LNCaP clone FGC (cell line): ENCODE measurements around the gene LARP1.
"Not testable (repeated sequence)": the region's sequence is repeated elsewhere in the genome, so short reads cannot be mapped to it uniquely, and the experiment has no call there.

Source experiments
- DNase-seq: peaks from one replicate; pipeline ENCODE4 v3.0.0-alpha.2; 2011; ENCODE audit warnings: low read depth
- H3K4me3 ChIP-seq: 2 replicates; pipeline ENCODE4 v1.5.1; 2011; ENCODE audit warnings: mild to moderate bottlenecking, low read depth, low read length, control low read depth
- TF ChIP-seq, protein P1 (sequence below): IDR thresholded peaks from 2 replicates; pipeline ENCODE4 v1.5.1; 2012; ENCODE audit warnings: mild to moderate bottlenecking; ENCODE audit not compliant: control insufficient read depth, insufficient read depth; ENCODE audit errors: extremely low read depth

LARP1 gene

DNA sequence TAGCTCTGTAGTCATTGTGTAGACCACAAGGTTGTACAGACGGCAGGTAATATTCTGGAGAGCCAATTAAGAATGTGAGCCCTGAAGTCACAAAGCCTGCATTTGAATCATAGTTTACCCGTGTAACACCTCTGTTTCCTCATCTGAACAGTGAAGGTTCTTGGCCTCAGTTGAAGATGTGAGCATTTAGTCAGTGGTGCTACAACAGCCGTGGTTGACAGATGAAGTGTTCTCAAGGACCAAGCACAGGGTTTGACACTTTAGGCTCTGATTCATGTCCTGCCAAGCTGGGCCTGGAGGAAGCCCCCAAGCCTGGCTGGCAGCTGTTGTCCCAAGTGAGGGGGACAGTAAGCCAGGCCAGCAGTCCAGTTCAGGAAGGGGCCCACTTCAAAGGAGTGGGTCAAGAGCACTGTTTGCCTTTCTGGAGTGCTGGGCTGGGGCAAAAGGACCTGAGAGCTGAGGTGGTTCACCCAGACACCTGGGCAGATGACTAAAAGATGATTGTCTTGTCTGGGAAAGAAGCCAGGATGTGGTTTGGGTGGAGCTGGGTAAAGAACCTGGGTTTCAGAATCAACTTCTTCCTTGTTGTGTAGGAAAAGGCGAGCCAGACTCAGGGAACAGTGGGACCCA is 74.5 kb downstream of the LARP1 start:
- H3K4me3 ChIP-seq: no peak overlapping the region
- TF ChIP-seq, protein P1, sequence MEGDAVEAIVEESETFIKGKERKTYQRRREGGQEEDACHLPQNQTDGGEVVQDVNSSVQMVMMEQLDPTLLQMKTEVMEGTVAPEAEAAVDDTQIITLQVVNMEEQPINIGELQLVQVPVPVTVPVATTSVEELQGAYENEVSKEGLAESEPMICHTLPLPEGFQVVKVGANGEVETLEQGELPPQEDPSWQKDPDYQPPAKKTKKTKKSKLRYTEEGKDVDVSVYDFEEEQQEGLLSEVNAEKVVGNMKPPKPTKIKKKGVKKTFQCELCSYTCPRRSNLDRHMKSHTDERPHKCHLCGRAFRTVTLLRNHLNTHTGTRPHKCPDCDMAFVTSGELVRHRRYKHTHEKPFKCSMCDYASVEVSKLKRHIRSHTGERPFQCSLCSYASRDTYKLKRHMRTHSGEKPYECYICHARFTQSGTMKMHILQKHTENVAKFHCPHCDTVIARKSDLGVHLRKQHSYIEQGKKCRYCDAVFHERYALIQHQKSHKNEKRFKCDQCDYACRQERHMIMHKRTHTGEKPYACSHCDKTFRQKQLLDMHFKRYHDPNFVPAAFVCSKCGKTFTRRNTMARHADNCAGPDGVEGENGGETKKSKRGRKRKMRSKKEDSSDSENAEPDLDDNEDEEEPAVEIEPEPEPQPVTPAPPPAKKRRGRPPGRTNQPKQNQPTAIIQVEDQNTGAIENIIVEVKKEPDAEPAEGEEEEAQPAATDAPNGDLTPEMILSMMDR: no peak
- peak; percentile 52 for DNase-seq

DNA sequence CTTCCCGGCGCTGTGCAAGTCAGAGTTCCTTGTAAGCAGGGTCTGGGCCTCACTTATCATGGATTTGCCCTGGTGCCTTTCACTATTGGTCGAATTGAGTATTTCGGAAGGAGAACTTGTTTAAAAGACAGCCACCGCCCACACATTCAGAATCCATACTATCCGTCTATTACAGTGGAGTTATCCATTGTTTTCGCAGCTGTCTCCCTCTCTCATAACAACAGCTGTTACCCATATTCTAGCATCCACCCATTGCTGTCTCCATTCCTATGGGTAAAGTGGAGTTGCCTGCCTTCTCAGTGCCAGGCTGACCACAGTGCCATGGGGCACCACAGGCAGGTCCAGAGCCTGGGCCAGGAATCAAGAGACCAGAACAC is 75.0 kb downstream of the LARP1 start:
- H3K4me3 ChIP-seq: no peak overlapping the region
- TF ChIP-seq, protein P1: no peak
- no peak for DNase-seq

DNA sequence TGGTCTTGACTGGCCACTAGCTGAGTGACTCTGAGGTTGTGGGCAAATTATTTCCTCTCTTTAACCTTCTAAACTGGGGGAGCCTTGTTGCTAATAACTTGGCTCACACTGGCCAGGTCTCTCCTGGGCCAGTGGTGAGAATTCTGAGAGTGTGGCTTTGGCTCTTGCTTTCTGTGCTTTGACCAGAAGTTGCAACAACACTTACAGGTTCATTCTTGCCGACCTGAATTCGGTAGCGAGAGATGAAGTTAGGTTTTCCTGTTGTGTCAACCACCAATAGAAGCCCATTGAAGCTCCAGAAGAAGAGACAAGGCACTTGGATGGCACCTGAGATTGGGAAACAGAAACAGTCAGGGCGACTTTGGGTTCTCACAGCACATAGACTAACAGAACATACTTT is 75.4 kb downstream of the LARP1 start:
- TF ChIP-seq, protein P1: no peak
- DNase-seq: no peak
- H3K4me3 ChIP-seq: no peak overlapping the region

DNA sequence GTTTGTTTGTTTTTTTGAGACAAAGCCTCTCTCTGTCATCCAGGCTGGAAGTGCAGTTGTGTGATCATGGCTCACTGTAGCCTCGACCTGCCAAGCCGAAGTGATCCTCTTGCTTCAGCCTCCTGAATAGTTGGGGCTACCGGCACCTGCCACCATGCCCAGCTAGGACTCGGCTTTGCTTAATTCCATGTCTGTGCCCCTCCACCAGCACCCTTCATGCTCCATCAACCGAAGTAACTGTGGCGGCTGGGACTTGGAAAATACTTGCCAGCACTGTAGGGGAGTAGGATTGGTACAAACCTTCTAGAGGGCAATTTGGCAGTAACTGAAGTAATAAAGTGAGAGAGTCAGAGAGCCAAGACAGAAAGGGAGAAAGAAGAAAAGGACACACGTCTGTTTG is 76.3 kb downstream of the LARP1 start:
- DNase-seq: no peak
- H3K4me3 ChIP-seq: no peak overlapping the region
- TF ChIP-seq, protein P1: no peak

DNA sequence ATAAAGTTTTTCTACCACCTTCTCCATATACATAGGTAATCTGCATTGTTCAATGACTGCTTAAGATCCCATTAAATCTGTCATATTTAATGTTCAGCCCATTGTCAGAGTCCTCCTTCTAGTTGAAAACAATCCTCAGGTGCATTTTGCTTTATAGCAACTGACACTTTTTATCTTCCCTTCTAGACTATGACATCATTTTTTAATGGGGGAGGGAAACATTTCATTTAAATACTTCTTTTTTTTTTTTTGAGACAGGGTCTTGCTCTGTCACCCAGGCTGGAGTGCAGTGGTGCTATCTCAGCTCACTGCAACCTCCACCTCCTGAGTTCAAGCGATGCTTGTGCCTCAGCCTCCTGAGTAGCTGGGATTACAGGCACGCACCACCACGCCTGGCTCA is 77.6 kb downstream of the LARP1 start:
- not testable (repeated sequence) for H3K4me3 ChIP-seq, DNase-seq

DNA sequence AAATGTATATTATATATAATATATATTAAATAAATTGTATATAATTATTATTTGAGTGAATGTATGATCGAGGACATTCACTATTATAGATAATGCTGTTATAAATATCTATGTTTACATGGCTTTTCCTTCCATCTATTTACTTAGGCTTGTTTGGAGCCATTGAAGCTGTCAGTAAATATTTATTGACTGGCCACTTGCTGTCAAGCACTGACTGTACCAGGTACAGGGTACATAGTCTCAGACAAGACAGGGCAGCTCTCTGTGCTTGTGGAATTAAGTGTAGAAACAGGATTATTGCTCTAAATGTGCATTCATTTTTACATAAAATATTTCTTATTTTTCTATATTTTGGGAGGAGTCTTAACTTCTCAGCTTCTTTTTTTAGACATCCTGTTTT is 78.9 kb downstream of the LARP1 start:
- no peak for DNase-seq
- H3K4me3 ChIP-seq: no peak overlapping the region
- TF ChIP-seq, protein P1: no peak

DNA sequence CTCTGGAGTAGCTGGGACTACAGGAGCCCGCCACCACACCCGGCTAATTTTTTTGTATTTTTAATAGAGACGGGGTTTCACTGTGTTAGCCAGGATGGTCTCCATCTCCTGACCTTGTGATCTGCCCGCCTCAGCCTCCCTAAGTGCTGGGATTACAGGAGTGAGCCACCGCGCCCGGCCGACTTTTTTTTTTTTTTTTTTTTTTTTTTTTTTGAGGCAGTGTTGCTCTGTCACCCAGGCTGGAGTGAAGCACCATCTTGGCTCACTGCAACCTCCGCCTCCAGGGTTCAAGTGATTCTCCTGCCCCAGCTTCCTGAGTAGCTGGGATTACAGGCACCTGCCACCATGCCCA is 80.5 kb downstream of the LARP1 start:
- DNase-seq, H3K4me3 ChIP-seq: not testable (repeated sequence)

DNA sequence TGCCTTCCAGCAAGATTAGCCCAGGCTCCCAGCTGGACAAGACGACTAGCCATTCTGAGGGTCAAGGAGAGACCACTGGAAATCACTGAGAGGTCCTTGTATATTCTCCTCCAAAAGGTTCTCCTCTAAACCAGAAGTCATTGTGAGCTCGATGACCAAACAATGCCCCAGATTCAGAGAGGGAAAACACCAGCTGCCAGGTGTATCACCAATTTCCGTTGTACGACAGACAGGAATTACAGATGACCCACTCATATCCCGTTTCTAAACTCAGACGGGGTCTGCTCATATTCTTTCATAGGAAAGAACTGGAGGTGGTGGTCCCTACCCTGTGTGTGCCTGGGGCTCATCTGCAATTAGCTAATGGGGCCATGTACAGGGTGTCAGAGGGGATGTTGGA is 81.0 kb downstream of the LARP1 start:
- H3K4me3 ChIP-seq: no peak overlapping the region
- no peak for DNase-seq
- TF ChIP-seq, protein P1: no peak
